H1 (cell line): ENCODE data around the gene MARCHF3. TPM values are rescaled to one million over a fixed set of nuclear protein-coding genes. Genes with fewer than 3 reads are reported as not detected.
A peak's percentile ranks its signal among the peaks of the same experiment; 100 is the strongest.

Experiments used
- CTCF ChIA-PET: fragments of 300-600 bp; sonication (Branson Sonifier 250); formaldehyde crosslinking; loops from one replicate; lab custom pipeline; 2021; ENCODE audit not compliant: partially characterized antibody; lab: Charles Lee
- POLR2A ChIA-PET: fragments of 300-600 bp; sonication (Branson Sonifier 250); formaldehyde crosslinking; loops from one replicate; lab custom pipeline; 2021; ENCODE audit warnings: inconsistent platforms; ENCODE audit not compliant: partially characterized antibody; lab: Charles Lee
- DNase-seq, 2 experiments: peaks; one replicate each; pipeline versions ENCODE4 v3.0.0 to v3.0.0-alpha.2; 2010 to 2022; ENCODE audit warnings: low spot score in 2 of 2, low read depth in 1 of 2, mixed read lengths in 1 of 2
- FAIRE-seq: peaks from 2 replicates; lab custom pipeline; 2011; peaks lifted over from hg19 to GRCh38; lab: Jason Lieb, UNC
- H2AFZ ChIP-seq: 2 replicates; pipeline ENCODE4 v1.8.1; 2012; ENCODE audit warnings: low read length, inconsistent platforms
- H2AK5ac ChIP-seq: 2 replicates; pipeline ENCODE4 v1.6.1; 2013; ENCODE audit warnings: low read depth, low read length
- H2BK120ac ChIP-seq: replicated peaks from 2 replicates; pipeline ENCODE3; 2013; ENCODE audit warnings: low read depth, low read length, inconsistent platforms
- H2BK12ac ChIP-seq: 2 replicates; pipeline ENCODE4 v1.6.1; 2013; ENCODE audit warnings: low read depth, low read length
- H2BK15ac ChIP-seq: 2 replicates; pipeline ENCODE4 v1.6.1; 2013; ENCODE audit warnings: low read length
- H2BK20ac ChIP-seq: 2 replicates; pipeline ENCODE4 v1.6.1; 2013; ENCODE audit warnings: low read length
- H2BK5ac ChIP-seq: 2 replicates; pipeline ENCODE4 v1.6.1; 2013; ENCODE audit warnings: low read depth, low read length
- H3K14ac ChIP-seq: 2 replicates; pipeline ENCODE4 v1.6.1; 2013; ENCODE audit warnings: inconsistent platforms; ENCODE audit not compliant: insufficient read length
- H3K18ac ChIP-seq: 2 replicates; pipeline ENCODE4 v1.6.1; 2013; ENCODE audit warnings: low read length; ENCODE audit errors: extremely low read depth
- H3K23ac ChIP-seq: 2 replicates; pipeline ENCODE4 v1.6.1; 2013; ENCODE audit warnings: inconsistent platforms; ENCODE audit not compliant: insufficient read length
- H3K23me2 ChIP-seq: 2 replicates; pipeline ENCODE4 v1.6.1; 2013; ENCODE audit warnings: low read depth, low read length
- H3K27ac ChIP-seq: 2 replicates; pipeline ENCODE4 v1.6.1; 2011; ENCODE audit warnings: low read depth, low read length, inconsistent platforms
- H3K27me3 ChIP-seq, 4 experiments: replicated peaks in 1 of 4; 1 replicate in 1 of 4; 2 replicates in 3 of 4; pipeline versions ENCODE4 v1.6.1 to v1.8.1; 2011 to 2013; ENCODE audit warnings: low read length in 3 of 4, mild to moderate bottlenecking in 3 of 4, inconsistent platforms in 2 of 4, mixed read lengths in 2 of 4, moderate library complexity in 1 of 4; ENCODE audit not compliant: control insufficient read depth in 3 of 4, insufficient read depth in 3 of 4; ENCODE audit errors: extremely low read depth in 1 of 4
- H3K36me3 ChIP-seq, 4 experiments: 2 replicates each; pipeline versions ENCODE4 v1.6.1 to v1.8.1; 2011 to 2013; ENCODE audit warnings: mild to moderate bottlenecking in 4 of 4, low read length in 3 of 4, moderate library complexity in 2 of 4, control low read depth in 1 of 4, inconsistent platforms in 1 of 4; ENCODE audit not compliant: insufficient read depth in 4 of 4, control insufficient read depth in 2 of 4
- H3K4ac ChIP-seq: replicated peaks from 2 replicates; pipeline ENCODE3; 2013; ENCODE audit warnings: low read length, low read depth, mixed read lengths, inconsistent platforms; ENCODE audit not compliant: insufficient read length
- H3K4me1 ChIP-seq, 4 experiments: replicated peaks in 1 of 4; 1 replicate in 1 of 4; 2 replicates in 3 of 4; pipeline versions ENCODE4 v1.6.1 to v1.8.1; 2011 to 2013; ENCODE audit warnings: low read length in 3 of 4, inconsistent platforms in 2 of 4, mixed read lengths in 1 of 4; ENCODE audit not compliant: insufficient read depth in 4 of 4, control insufficient read depth in 3 of 4
- H3K4me2 ChIP-seq, 2 experiments: 2 replicates each; pipeline versions ENCODE4 v1.6.1 to v1.8.1; 2011 to 2013; ENCODE audit warnings: low read depth in 2 of 2, low read length in 2 of 2, control low read depth in 1 of 2, inconsistent platforms in 1 of 2, mild to moderate bottlenecking in 1 of 2; ENCODE audit not compliant: insufficient read depth in 1 of 2
- H3K4me3 ChIP-seq, 4 experiments: fragments of 200-600, 300-600 bp in 1 of 4; sonication (generic), shearing (Covaris generic), sonication (Bioruptor Twin) in 1 of 4; 2 replicates each; pipeline versions ENCODE4 v1.5.1 to v1.8.1; 2011 to 2016; ENCODE audit warnings: low read length in 4 of 4, low read depth in 3 of 4, control low read depth in 2 of 4, inconsistent platforms in 2 of 4, mild to moderate bottlenecking in 2 of 4, mixed read lengths in 1 of 4, moderate library complexity in 1 of 4; ENCODE audit not compliant: insufficient read depth in 2 of 4; ENCODE audit errors: extremely low read depth in 1 of 4
- H3K56ac ChIP-seq: replicated peaks from 2 replicates; pipeline ENCODE3; 2013; ENCODE audit warnings: low read depth, mild to moderate bottlenecking, mixed read lengths, low read length, inconsistent platforms; ENCODE audit not compliant: insufficient read length
- H3K79me1 ChIP-seq: 2 replicates; pipeline ENCODE4 v1.6.1; 2013; ENCODE audit warnings: low read depth, low read length, control low read depth
- H3K79me2 ChIP-seq, 2 experiments: 2 replicates each; pipeline versions ENCODE4 v1.6.1 to v1.8.1; 2012 to 2013; ENCODE audit warnings: low read length in 2 of 2, mild to moderate bottlenecking in 2 of 2, inconsistent platforms in 1 of 2; ENCODE audit not compliant: insufficient read depth in 2 of 2, control insufficient read depth in 1 of 2
- H3K9ac ChIP-seq, 4 experiments: replicated peaks in 1 of 4; 1 replicate in 1 of 4; 2 replicates in 3 of 4; pipeline versions ENCODE4 v1.6.1 to v1.8.1; 2011 to 2013; ENCODE audit warnings: low read depth in 3 of 4, low read length in 3 of 4, control low read depth in 2 of 4, mild to moderate bottlenecking in 2 of 4, moderate library complexity in 2 of 4, inconsistent platforms in 1 of 4; ENCODE audit errors: extremely low read depth in 1 of 4
- H3K9me3 ChIP-seq, 2 experiments: 2 replicates each; pipeline versions ENCODE4 v1.6.1 to v1.8.1; 2012 to 2013; ENCODE audit warnings: mild to moderate bottlenecking in 2 of 2, moderate library complexity in 2 of 2, control low read depth in 1 of 2, inconsistent platforms in 1 of 2, low read depth in 1 of 2, low read length in 1 of 2, mixed read lengths in 1 of 2; ENCODE audit not compliant: insufficient read depth in 2 of 2
- H4K20me1 ChIP-seq, 2 experiments: replicated peaks in 1 of 2; 2 replicates each; pipeline versions ENCODE3 to v1.8.1; 2011 to 2013; ENCODE audit warnings: inconsistent platforms in 2 of 2, low read length in 2 of 2, mild to moderate bottlenecking in 1 of 2; ENCODE audit not compliant: insufficient read depth in 2 of 2, control insufficient read depth in 1 of 2
- H4K5ac ChIP-seq: 2 replicates; pipeline ENCODE4 v1.6.1; 2013; ENCODE audit warnings: low read length, low read depth, mixed read lengths, inconsistent platforms; ENCODE audit not compliant: insufficient read length
- H4K8ac ChIP-seq: 2 replicates; pipeline ENCODE4 v1.8.0; 2013; ENCODE audit warnings: mild to moderate bottlenecking, moderate library complexity, low read length, inconsistent platforms; ENCODE audit not compliant: insufficient read depth; ENCODE audit errors: extremely low read depth
- H4K91ac ChIP-seq: replicated peaks from 2 replicates; pipeline ENCODE3; 2013; ENCODE audit warnings: low read length, mixed read lengths, inconsistent platforms; ENCODE audit not compliant: insufficient read length
- ATF2 ChIP-seq: IDR thresholded peaks from 2 replicates; pipeline ENCODE4 v1.6.1; 2012; ENCODE audit warnings: low read length, inconsistent platforms
- GTF2F1 ChIP-seq: IDR thresholded peaks from 2 replicates; pipeline ENCODE4 v1.6.1; 2012; ENCODE audit warnings: low read depth, low read length, improper control_type of control experiment, borderline replicate concordance
- KDM1A ChIP-seq: fragments of 200-600, 300-600 bp; sonication (generic); IDR thresholded peaks from 2 replicates; pipeline ENCODE4 v1.7.1; 2016; ENCODE audit warnings: mild to moderate bottlenecking, low read length, borderline replicate concordance
- PHF8 ChIP-seq: fragments of 200-600 bp; sonication (generic); conservative IDR thresholded peaks from 2 replicates; pipeline ENCODE4 v1.7.1; 2012; ENCODE audit warnings: low read depth, mild to moderate bottlenecking, inconsistent platforms, low read length, moderate library complexity
- RFX5 ChIP-seq: IDR thresholded peaks from 2 replicates; pipeline ENCODE4 v1.6.1; 2011; ENCODE audit warnings: low read depth, low read length, improper control_type of control experiment, borderline replicate concordance
- RNF2 ChIP-seq: fragments of 200-900, 300-1000 bp; sonication (generic); IDR thresholded peaks from 2 replicates; pipeline ENCODE4 v1.7.1; 2016; ENCODE audit warnings: borderline replicate concordance, low read depth, mild to moderate bottlenecking, antibody characterized with exemption, low read length; ENCODE audit not compliant: poor library complexity, severe bottlenecking; ENCODE audit errors: missing control alignments
- SAP30 ChIP-seq: fragments of 300-600 bp; sonication (generic); IDR thresholded peaks from 2 replicates; pipeline ENCODE4 v1.7.1; 2012; ENCODE audit warnings: low read length, moderate library complexity, mild to moderate bottlenecking, inconsistent platforms; ENCODE audit not compliant: insufficient read depth, insufficient replicate concordance
- ZNF274 ChIP-seq: IDR thresholded peaks from 2 replicates; pipeline ENCODE4 v1.7.0; 2012; ENCODE audit warnings: low read length, borderline replicate concordance; ENCODE audit errors: extremely low read depth
- WGBS, 2 experiments: shearing (Covaris generic) in 1 of 2; methylation state at CpG; one replicate each; pipeline versions ENCODE4 v1.1.6 to v1.1.7; 2013 to 2015; ENCODE audit warnings: low lambda C conversion rate in 2 of 2, mixed read lengths in 2 of 2, inconsistent platforms in 1 of 2, low coverage in 1 of 2, missing lambda C conversion rate in 1 of 2; ENCODE audit not compliant: insufficient replicate concordance in 2 of 2, insufficient coverage in 1 of 2, insufficient read length in 1 of 2; ENCODE audit errors: extremely low coverage in 1 of 2, missing lambda C conversion rate in 1 of 2; 5-methylcytosine and 5-hydroxymethylcytosine counted together
- polyA plus RNA-seq, 7 experiments: library from polyadenylated mRNA; depleted of rRNA in 3 of 7; stranded (reverse) in 5 of 7; unstranded in 2 of 7; fragments of >200 nt in 5 of 7; fragments of 200-250 nt in 2 of 7; gene quantifications; 1 replicate in 5 of 7; 2 replicates in 1 of 7; 4 replicates in 1 of 7; pipeline versions ENCODE4 v1.2.1 to v1.2.3, GENCODE V29; 2011 to 2013; ENCODE audit warnings: missing spikeins in 2 of 7, mixed read lengths in 2 of 7
- total RNA-seq: library from RNA; stranded (reverse); fragmentation: NEBNext Ultra II Directional; extraction: Animal tissue kit (Norgen Biotek cat#: 25700); gene quantifications from 2 replicates; pipeline ENCODE4 v1.2.1, GENCODE V29; 2021

Gene MARCHF3
- total and polyA plus RNA-seq, 2 of the 8 experiments (the other 6 are each of a cell fraction or from before 2014, with no cell fraction given) = 12.0 to 16.9 TPM

GRCh38 chr5:126976520-126977172, 53.7 kb downstream of the MARCHF3 start:
- H3K9ac ChIP-seq = no peak overlapping the region
- no peak overlapping the region for H4K8ac ChIP-seq
- H3K18ac ChIP-seq = no peak overlapping the region
- no peaks in the 10 kb centered on the region for H3K79me2 ChIP-seq
- POLR2A ChIA-PET = no interaction called here
- H3K23ac ChIP-seq = no peak overlapping the region
- H3K4me3 ChIP-seq = no peak overlapping the region
- no peak overlapping the region for H3K56ac ChIP-seq
- peak overlapping the region; percentile 48 for H2BK120ac ChIP-seq
- no peak overlapping the region for H3K27ac ChIP-seq
- H4K91ac ChIP-seq = no peak overlapping the region
- H4K20me1 ChIP-seq = no peaks in the 10 kb centered on the region
- H2BK20ac ChIP-seq = no peak overlapping the region
- H2AK5ac ChIP-seq = no peak overlapping the region
- no peak overlapping the region for H4K5ac ChIP-seq
- no peaks in the 10 kb centered on the region for H3K23me2 ChIP-seq
- no peaks in the 10 kb centered on the region for H3K79me1 ChIP-seq
- no peak overlapping the region for H3K14ac ChIP-seq
- H2BK15ac ChIP-seq = no peak overlapping the region; the same call in 1 of the 2 replicates
- 89% methylated on average over 6 of the region's 6 CpGs; no CpG with 5 or more reads in 1 of the 2 experiments for WGBS, 2 experiments
- H3K27me3 ChIP-seq = no peaks in the 10 kb centered on the region
- CTCF ChIA-PET = interaction anchor here (0.6 to 0.9 kb wide), 2 partner anchors 75 to 514 kb away, joined by 3 read pairs; no protein-coding TSS in a partner anchor
- no peaks in the 10 kb centered on the region for H3K9me3 ChIP-seq
- no peak overlapping the region for H2BK5ac ChIP-seq
- H3K36me3 ChIP-seq = no peaks in the 10 kb centered on the region
- DNase-seq = no peak
- no peak overlapping the region for H2AFZ ChIP-seq
- no peak for FAIRE-seq
- H3K4ac ChIP-seq = no peak overlapping the region
- no peak overlapping the region for H3K4me2 ChIP-seq
- peaks cover 0 to 11% (median 5%) of the 10 kb centered on the region in 4 experiments; a peak in 4 of 7 replicates for H3K4me1 ChIP-seq
- no peak overlapping the region for H2BK12ac ChIP-seq
- TF ChIP-seq SAP30 (no peak), KDM1A (no peak), PHF8 (no peak), RFX5 (no peak), GTF2F1 (no peak), ATF2 (no peak), RNF2 (no peak), ZNF274 (no peak)
